Stimulated activated CD4-positive, alpha-beta T cell treated with anti-CD3 and anti-CD28 coated beads, Interleukin-1b, Interleukin-23, amount 100 ng/mL, for 48 hours (primary cell): ENCODE results near the gene PFKL.

Experiments used
- DNase-seq: peaks from one replicate; pipeline ENCODE4 v3.0.0-alpha.2; 2020

PFKL gene

GRCh38 chr21:44366586-44367211 lies 66.8 kb downstream of the PFKL start:
- DNase-seq = no peak

GRCh38 chr21:44368711-44369446 lies 69.0 kb downstream of the PFKL start:
- no peak for DNase-seq

- no peak for DNase-seq
Measured at GRCh38 chr21:44370027-44370735, 70.3 kb downstream of the PFKL start.

- no peak for DNase-seq
Measured at GRCh38 chr21:44370786-44371410, 71.0 kb downstream of the PFKL start.

- DNase-seq = no peak
Measured at GRCh38 chr21:44371596-44371995, 71.7 kb downstream of the PFKL start.

- no peak for DNase-seq
Measured at GRCh38 chr21:44372616-44373015, 72.8 kb downstream of the PFKL start.

GRCh38 chr21:44374601-44375280 lies 74.9 kb downstream of the PFKL start:
- DNase-seq = no peak

GRCh38 chr21:44375281-44375651 lies 75.4 kb downstream of the PFKL start:
- no peak for DNase-seq

- no peak for DNase-seq
Measured at GRCh38 chr21:44375761-44376241, 75.9 kb downstream of the PFKL start.

GRCh38 chr21:44376606-44377005 lies 76.8 kb downstream of the PFKL start:
- DNase-seq = no peak
